OCI-LY3 (cell line): ENCODE measurements around the gene PTPRD.

Source experiments
- H2AFZ ChIP-seq: fragments of 200-600, 300-600 bp; shearing (Covaris generic); 2 replicates; pipeline ENCODE4 v1.6.0; 2014; ENCODE audit warnings: antibody characterized with exemption, low read depth, low read length
- H3K27ac ChIP-seq: fragments of 200-600, 300-600 bp; sonication (generic); 2 replicates; pipeline ENCODE4 v1.5.1; 2014; ENCODE audit warnings: mild to moderate bottlenecking, low read length, moderate library complexity, mixed read lengths
- H3K27me3 ChIP-seq: fragments of 200-600, 300-600 bp; sonication (generic); 2 replicates; pipeline ENCODE4 v1.6.1; 2014; ENCODE audit warnings: low read depth, low read length, mixed read lengths
- H3K36me3 ChIP-seq: fragments of 200-600, 300-600 bp; sonication (generic); replicated peaks from 2 replicates; pipeline ENCODE3; 2014; ENCODE audit warnings: low read depth, low read length, mixed read lengths
- H3K4me1 ChIP-seq: fragments of 300-600, 200-600 bp; sonication (generic); 2 replicates; pipeline ENCODE4 v1.6.1; 2014; ENCODE audit warnings: low read length, mixed read lengths
- H3K4me2 ChIP-seq: fragments of 200-600, 300-600 bp; sonication (generic); 2 replicates; pipeline ENCODE4 v1.6.1; 2014; ENCODE audit warnings: low read length, mixed read lengths
- H3K4me3 ChIP-seq: fragments of 300-600, 200-600 bp; sonication (generic); 2 replicates; pipeline ENCODE4 v1.5.1; 2014; ENCODE audit warnings: antibody characterized with exemption, mild to moderate bottlenecking, low read length, moderate library complexity
- H3K79me2 ChIP-seq: fragments of 300-600, 200-600 bp; shearing (Covaris generic); 2 replicates; pipeline ENCODE4 v1.6.1; 2014; ENCODE audit warnings: mild to moderate bottlenecking, low read length, mixed read lengths
- H3K9ac ChIP-seq: fragments of 300-600, 200-600 bp; shearing (Covaris generic); 2 replicates; pipeline ENCODE4 v1.6.0; 2014; ENCODE audit warnings: mild to moderate bottlenecking, low read length, moderate library complexity
- H3K9me3 ChIP-seq: fragments of 200-600, 300-600 bp; shearing (Covaris generic); 2 replicates; pipeline ENCODE4 v1.6.1; 2014; ENCODE audit warnings: low read length, mixed read lengths; ENCODE audit not compliant: insufficient read depth
- H4K20me1 ChIP-seq: fragments of 200-600, 300-600 bp; sonication (generic); 2 replicates; pipeline ENCODE4 v1.6.1; 2016; ENCODE audit warnings: low read length, mixed read lengths; ENCODE audit not compliant: insufficient read depth
- EZH2phosphoT487 ChIP-seq: fragments of 200-600 bp; shearing (Covaris generic); IDR thresholded peaks from 2 replicates; pipeline ENCODE4 v1.6.1; 2018; ENCODE audit warnings: antibody characterized with exemption, mixed run types, low read depth
- TF ChIP-seq, protein P1 (sequence below): fragments of 200-600, 300-600 bp; sonication (generic); IDR thresholded peaks from 2 replicates; pipeline ENCODE4 v1.5.1; 2014; ENCODE audit warnings: antibody characterized with exemption, low read length, low read depth

The PTPRD gene

DNA sequence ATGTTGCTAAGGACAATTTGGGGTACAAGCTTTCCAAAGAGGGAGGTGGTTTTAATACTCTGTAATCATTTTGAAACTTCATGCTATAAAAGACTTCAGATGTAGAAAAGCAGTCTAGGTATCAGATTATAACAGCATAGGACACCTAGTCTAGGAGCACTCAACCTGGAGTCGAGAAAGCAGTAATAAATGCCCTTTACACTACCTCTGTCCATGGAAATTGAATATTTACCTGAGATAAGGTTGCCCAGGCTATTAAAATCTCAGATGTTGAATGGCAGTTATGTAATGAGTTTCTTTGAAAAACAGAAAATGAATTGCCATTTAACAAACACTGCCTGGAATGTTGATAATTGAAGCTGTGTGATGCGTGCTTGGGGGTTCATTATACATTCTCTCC is 2251.4 kb downstream of the PTPRD start:
- no peaks in the 10 kb centered on the region for H3K36me3 ChIP-seq
- no peaks in the 10 kb centered on the region for H4K20me1 ChIP-seq
- no peaks in the 10 kb centered on the region for H3K79me2 ChIP-seq
- H3K9ac ChIP-seq = no peak overlapping the region
- no peak for TF ChIP-seq EZH2phosphoT487
- TF ChIP-seq, protein P1, sequence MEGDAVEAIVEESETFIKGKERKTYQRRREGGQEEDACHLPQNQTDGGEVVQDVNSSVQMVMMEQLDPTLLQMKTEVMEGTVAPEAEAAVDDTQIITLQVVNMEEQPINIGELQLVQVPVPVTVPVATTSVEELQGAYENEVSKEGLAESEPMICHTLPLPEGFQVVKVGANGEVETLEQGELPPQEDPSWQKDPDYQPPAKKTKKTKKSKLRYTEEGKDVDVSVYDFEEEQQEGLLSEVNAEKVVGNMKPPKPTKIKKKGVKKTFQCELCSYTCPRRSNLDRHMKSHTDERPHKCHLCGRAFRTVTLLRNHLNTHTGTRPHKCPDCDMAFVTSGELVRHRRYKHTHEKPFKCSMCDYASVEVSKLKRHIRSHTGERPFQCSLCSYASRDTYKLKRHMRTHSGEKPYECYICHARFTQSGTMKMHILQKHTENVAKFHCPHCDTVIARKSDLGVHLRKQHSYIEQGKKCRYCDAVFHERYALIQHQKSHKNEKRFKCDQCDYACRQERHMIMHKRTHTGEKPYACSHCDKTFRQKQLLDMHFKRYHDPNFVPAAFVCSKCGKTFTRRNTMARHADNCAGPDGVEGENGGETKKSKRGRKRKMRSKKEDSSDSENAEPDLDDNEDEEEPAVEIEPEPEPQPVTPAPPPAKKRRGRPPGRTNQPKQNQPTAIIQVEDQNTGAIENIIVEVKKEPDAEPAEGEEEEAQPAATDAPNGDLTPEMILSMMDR = no peak
- H3K9me3 ChIP-seq = no peaks in the 10 kb centered on the region
- no peak overlapping the region for H3K4me2 ChIP-seq
- no peak overlapping the region for H2AFZ ChIP-seq
- H3K27ac ChIP-seq = no peak overlapping the region
- H3K4me3 ChIP-seq = no peak overlapping the region
- no peaks in the 10 kb centered on the region for H3K27me3 ChIP-seq
- no peaks in the 10 kb centered on the region for H3K4me1 ChIP-seq

DNA sequence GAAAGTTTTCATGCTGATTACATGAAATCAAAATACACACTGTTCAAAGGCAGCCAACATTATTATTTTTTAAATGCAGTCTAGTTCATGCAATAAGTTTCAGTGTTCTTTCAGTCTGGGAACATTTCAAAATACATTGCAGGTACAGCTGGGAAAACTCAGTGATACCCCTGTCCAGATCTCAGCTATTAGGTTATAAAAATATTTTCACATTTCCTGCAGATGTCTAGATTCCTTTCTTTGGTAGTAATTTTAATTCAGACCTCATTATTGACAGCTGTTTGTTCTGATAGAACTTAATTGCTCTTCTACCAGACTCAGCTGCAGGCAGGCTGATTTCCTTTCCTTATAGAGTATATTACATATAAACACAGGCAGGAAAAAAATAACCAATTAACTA is 2256.4 kb downstream of the PTPRD start:
- H3K4me1 ChIP-seq = no peaks in the 10 kb centered on the region
- H3K79me2 ChIP-seq = no peaks in the 10 kb centered on the region
- no peaks in the 10 kb centered on the region for H3K9me3 ChIP-seq
- no peak overlapping the region for H3K27ac ChIP-seq
- H3K27me3 ChIP-seq = no peaks in the 10 kb centered on the region
- H4K20me1 ChIP-seq = no peaks in the 10 kb centered on the region
- H3K4me2 ChIP-seq = no peak overlapping the region
- no peak for TF ChIP-seq EZH2phosphoT487
- TF ChIP-seq, protein P1 = no peak
- H3K36me3 ChIP-seq = no peaks in the 10 kb centered on the region
- H2AFZ ChIP-seq = no peak overlapping the region
- no peak overlapping the region for H3K4me3 ChIP-seq
- no peak overlapping the region for H3K9ac ChIP-seq

DNA sequence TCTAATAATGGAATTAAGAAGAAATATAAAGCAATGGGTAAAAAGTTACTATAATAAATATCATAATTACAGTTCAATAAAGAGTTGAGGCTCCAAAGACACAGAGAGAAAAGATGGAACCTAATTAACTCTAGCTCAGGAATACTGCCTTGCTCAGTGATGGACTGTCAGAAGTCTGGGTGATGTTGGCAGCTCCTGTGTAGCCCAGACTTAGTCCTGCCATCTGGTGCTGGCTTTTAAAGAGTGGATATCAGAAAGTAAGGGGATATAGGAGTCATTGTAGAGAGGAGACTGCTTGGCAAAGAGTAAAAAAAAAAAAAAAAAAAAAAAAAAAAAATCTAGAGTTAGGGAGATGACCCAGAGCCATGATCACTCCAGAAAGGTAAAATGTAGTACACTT is 2261.4 kb downstream of the PTPRD start:
- H3K4me1 ChIP-seq = no peaks in the 10 kb centered on the region
- H3K9me3 ChIP-seq = no peaks in the 10 kb centered on the region
- H3K4me3 ChIP-seq = no peak overlapping the region
- no peaks in the 10 kb centered on the region for H3K36me3 ChIP-seq
- TF ChIP-seq, protein P1 = no peak
- no peak for TF ChIP-seq EZH2phosphoT487
- H3K79me2 ChIP-seq = no peaks in the 10 kb centered on the region
- H3K9ac ChIP-seq = no peak overlapping the region
- H2AFZ ChIP-seq = no peak overlapping the region
- H3K4me2 ChIP-seq = no peak overlapping the region
- H3K27ac ChIP-seq = no peak overlapping the region
- no peaks in the 10 kb centered on the region for H4K20me1 ChIP-seq
- H3K27me3 ChIP-seq = no peaks in the 10 kb centered on the region

DNA sequence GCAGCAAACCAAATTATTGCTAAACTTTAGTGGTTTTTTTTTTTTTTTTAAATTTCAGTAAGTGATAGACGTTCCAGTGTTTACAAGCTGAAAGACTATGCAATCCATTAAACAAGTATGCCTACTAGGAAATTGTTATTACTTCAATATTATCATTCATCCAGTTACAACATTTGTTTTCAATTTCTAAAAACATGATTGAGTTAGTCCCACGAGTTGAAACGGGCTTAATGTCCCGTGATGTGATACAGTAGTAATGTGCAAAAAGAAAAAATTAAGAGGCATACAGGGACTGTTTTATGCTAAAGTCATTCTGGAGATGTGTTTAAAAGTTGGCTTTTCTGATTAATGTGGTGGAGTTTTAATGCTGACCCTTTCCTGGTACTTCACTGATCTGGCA is 2262.9 kb downstream of the PTPRD start:
- Histone ChIP-seq H2AFZ (no peak overlapping the region), H3K36me3 (no peaks in the 10 kb centered on the region), H3K4me1 (no peaks in the 10 kb centered on the region), H3K4me2 (no peak overlapping the region), H3K27me3 (no peaks in the 10 kb centered on the region), H3K9me3 (no peaks in the 10 kb centered on the region), H4K20me1 (no peaks in the 10 kb centered on the region), H3K27ac (no peak overlapping the region), H3K79me2 (no peaks in the 10 kb centered on the region), H3K4me3 (no peak overlapping the region), H3K9ac (no peak overlapping the region)
- no peak for TF ChIP-seq EZH2phosphoT487

DNA sequence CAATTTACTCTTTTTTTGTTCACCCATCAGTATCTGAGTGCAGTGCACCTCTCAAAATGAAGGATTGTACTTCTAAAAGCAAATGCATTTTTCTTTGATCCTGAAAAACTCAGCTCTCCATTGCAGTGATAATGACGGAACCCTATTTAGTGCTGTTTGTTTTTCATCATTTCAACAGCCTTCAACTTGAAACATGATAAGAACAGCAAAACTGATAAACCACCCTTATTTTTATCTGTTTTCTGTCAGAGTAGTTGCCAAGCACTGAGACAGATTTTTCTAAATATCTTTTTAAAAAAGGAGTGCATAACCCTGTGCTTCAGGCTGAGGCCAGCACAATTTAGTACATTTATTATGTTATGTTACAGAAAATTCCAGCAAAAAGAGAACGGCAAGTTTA is 2263.4 kb downstream of the PTPRD start:
- Histone ChIP-seq H3K27ac (no peak overlapping the region), H3K9me3 (no peaks in the 10 kb centered on the region), H3K36me3 (no peaks in the 10 kb centered on the region), H3K79me2 (no peaks in the 10 kb centered on the region), H3K4me3 (no peak overlapping the region), H3K27me3 (no peaks in the 10 kb centered on the region), H3K9ac (no peak overlapping the region), H4K20me1 (no peaks in the 10 kb centered on the region), H2AFZ (no peak overlapping the region), H3K4me2 (no peak overlapping the region), H3K4me1 (no peaks in the 10 kb centered on the region)
- TF ChIP-seq, protein P1 = no peak
- no peak for TF ChIP-seq EZH2phosphoT487
